Measurements from ENCODE around the gene PI16.
A peak's percentile ranks its signal among the peaks of the same experiment; 100 is the strongest.

Gene PI16, protein sequence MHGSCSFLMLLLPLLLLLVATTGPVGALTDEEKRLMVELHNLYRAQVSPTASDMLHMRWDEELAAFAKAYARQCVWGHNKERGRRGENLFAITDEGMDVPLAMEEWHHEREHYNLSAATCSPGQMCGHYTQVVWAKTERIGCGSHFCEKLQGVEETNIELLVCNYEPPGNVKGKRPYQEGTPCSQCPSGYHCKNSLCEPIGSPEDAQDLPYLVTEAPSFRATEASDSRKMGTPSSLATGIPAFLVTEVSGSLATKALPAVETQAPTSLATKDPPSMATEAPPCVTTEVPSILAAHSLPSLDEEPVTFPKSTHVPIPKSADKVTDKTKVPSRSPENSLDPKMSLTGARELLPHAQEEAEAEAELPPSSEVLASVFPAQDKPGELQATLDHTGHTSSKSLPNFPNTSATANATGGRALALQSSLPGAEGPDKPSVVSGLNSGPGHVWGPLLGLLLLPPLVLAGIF

DNA sequence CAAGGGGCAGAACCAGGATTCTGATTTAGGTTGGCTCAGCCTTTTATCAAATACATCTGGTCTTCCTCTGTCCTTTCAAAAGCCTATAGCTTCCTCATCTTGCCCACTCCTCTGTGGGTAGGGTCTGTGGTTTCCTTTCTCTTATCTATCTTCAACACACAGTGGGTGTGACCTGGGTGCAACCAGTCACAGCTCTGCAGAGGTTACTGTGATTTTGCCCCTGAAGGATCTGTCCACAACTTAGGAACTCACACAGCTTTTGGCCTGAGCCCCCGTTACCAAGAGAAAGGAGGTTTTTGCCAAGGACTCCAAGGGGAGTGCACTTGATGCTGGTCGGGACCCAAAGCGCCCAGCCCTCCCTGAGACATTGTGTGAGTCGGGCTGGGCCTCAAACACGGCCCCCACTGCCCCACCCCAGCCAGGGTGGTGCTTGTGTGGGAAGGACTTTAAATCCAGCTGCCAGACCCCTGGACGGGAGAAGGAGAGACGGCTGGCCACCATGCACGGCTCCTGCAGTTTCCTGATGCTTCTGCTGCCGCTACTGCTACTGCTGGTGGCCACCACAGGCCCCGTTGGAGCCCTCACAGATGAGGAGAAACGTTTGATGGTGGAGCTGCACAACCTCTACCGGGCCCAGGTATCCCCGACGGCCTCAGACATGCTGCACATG, at the start of gene PI16:
PI16 (plus strand) TSS at position 477 of the 670 bp plus-strand sequence; CDS start at position 500, 23 bp downstream.
- DNase-seq (ENCODE audit: low read depth) = no peak

- no peak for DNase-seq (ENCODE audit: low read depth)
Measured at GRCh38 chr6:36904851-36905393, 49.6 kb upstream of the PI16 start.

DNA sequence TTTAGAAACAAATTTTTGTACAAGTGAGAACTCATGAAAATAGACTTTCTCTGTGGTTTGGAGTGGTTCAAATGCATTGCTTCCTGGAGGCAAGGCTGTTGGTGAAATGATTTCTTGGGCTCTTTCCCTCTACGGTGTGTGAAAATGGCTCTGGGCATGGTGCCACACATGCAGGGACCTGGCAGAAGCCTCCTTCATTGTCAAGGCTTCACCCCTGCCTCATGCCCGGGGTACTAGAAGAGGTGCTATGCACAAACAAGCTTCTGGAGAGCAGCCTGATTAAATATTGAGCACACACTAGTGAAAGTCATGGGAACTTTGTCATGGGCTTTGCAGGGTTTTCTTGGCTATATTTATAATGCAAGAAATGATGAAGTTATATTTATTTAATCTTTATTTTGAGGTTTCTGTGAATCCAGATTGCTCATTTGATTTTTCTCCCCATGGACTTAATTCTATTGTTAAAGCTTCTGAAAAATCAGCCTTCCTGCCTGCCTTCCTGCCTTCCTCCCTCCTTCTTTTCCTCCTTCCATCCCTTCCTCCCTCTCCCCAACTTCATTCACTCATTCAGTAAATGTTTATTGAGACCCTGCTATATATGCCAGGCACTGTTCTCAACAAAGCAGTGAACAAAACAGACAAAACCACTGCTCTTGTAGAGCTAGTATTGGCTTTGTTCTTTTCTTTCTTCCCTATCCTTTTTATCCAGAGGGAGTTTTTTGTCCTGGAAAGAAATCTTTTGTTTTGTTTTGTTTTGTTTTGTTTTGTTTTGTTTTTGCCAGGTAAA, 47.8 kb upstream of the PI16 start:
- DNase-seq (ENCODE audit: low read depth) = no peak

GRCh38 chr6:36907781-36908180, 46.8 kb upstream of the PI16 start:
- no peak for DNase-seq (ENCODE audit: low read depth)

- DNase-seq (ENCODE audit: low read depth) = peak; percentile 70
Measured at GRCh38 chr6:36908747-36909146, 45.8 kb upstream of the PI16 start.

GRCh38 chr6:36912030-36912454, 42.5 kb upstream of the PI16 start:
- DNase-seq (ENCODE audit: low read depth) = no peak

- DNase-seq (ENCODE audit: low read depth) = peak; percentile 97
Measured at GRCh38 chr6:36912586-36912985, 42.0 kb upstream of the PI16 start.

GRCh38 chr6:36913082-36913481, 41.5 kb upstream of the PI16 start:
- no peak for DNase-seq (ENCODE audit: low read depth)

GRCh38 chr6:36914227-36914794, 40.2 kb upstream of the PI16 start:
- peak; percentile 61 for DNase-seq (ENCODE audit: low read depth)

DNA sequence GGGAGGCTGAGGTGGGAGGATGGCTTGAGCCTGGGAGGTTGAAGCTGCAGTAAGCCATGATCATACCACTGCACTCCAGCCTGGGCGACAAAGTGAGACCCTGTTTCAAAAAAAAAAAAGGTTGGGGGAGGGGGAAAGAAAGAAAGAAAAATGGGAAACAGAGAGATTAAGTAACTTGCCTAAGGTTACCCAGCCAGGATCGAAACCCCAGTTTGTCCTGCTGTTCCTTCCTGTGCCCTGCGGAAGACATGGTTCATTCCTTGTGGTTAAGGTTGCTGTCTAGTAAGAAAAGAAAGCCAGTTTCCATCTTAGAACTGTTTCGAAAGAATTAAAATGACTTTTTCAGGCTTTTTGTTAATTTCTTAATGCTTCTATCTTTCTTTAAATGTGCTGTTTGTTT, 38.9 kb upstream of the PI16 start:
- DNase-seq (ENCODE audit: low read depth) = peak; percentile 54

GRCh38 chr6:36916126-36916525, 38.4 kb upstream of the PI16 start:
- DNase-seq (ENCODE audit: low read depth) = no peak

DNA sequence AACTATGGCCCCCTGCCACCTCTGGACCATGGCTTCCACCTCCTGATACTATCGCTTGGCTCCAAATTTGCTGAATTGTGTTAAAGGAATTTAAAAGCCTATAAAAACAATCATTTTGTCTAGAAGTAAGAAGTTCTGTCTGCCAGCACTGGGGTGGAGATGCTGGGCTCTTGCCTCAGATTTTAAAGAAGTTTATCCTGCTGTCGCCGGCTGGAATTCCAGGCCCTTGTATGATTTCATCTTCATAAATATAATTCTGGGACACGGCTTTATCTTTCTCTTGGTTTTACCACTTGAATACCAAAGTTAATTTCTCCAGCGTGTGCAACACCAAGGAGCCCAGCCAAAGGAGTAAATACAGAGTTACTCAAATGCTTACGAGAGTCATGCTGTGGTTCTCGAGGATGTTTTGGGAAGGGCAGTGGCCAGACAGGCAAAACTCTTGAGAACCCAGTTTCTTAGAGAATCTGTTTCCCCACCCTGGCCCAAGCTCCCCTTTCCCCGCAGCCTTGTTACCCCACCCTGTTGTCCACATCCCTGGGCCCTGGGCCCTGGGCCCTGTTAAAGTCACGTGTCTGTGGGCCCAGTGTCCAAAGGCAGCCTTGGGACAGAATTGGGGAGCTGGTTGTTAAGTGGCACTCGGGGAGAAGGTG, 36.9 kb upstream of the PI16 start:
- peak; percentile 72 for DNase-seq (ENCODE audit: low read depth)

- DNase-seq (ENCODE audit: low read depth) = no peak
Measured at GRCh38 chr6:36920049-36920448, 34.5 kb upstream of the PI16 start.

- peak; percentile 67 for DNase-seq (ENCODE audit: low read depth)
Measured at GRCh38 chr6:36920546-36920945, 34.0 kb upstream of the PI16 start.

DNA sequence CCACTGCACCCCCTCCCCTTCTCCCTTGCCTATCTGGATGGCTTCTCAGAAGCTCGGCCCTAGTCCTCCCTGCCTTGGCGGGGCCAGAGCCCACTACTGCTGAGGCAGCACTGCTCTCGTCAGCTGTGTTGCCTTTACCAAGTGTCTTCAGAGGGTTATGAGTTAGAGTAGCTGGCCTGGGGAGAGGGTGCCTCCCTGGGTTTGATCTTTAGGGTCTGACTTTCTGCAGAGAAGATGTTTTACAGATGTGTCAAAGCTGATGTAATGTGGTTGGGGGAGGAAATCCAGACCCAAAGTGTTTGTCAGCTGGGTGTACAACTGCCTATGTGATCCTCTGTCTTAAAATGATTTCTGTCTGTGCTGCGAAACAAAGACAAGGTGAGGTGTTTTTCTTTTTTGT, 30.4 kb upstream of the PI16 start:
- DNase-seq (ENCODE audit: low read depth) = peak; percentile 61

GRCh38 chr6:36924778-36925374, 29.7 kb upstream of the PI16 start:
- peak; percentile 38 for DNase-seq (ENCODE audit: low read depth)

- no peak for DNase-seq (ENCODE audit: low read depth)
Measured at GRCh38 chr6:36925809-36926208, 28.7 kb upstream of the PI16 start.

- DNase-seq (ENCODE audit: low read depth) = no peak
Measured at GRCh38 chr6:36926708-36927513, 27.6 kb upstream of the PI16 start.

DNA sequence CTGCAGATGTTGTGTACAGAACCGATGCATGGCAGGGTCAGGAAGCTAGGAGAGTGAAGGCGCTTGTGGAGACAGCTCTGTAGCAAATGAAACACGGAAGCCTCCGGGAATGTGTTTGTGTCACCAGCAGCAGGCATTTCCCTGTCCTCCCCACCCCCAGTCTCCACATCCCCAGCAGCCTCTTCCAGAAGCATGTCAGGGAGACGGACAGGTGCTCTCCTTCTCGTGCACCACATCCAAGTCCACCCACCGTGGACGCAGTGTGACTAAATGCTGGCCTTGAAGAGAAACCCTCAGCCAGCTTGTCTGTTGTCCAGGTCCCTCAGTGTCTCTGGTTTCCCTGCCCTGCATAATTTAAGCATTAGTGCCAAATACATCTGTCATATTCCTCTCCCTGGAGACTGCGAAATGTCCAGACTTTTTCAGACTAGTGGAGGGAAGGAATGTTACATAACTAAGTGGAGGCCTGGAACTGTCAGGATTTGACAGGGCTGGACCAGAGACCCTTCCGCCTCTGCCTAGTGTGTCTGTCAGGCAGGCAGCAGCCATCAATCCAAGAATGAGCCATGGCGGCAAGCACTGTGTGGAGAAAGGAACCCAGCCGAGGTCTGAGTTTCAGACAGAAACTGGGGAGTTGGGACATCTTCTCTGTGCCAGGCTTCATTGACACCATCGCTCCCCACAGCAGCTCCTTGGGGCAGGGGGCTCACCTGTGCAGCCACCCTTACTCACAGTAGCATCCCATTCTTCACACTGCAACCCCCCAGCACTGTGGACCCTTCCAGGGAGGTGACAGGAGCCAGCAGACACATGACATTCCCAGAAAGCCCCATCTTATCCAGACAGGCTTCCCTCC, 26.6 kb upstream of the PI16 start:
- DNase-seq (ENCODE audit: low read depth) = peak; percentile 44
